ENCODE measurements around the gene BCAN. TPM values are rescaled to one million over a fixed set of nuclear protein-coding genes. Genes with fewer than 3 reads are reported as not detected.

The BCAN gene
- total and polyA plus RNA-seq, 2 experiments from 2014 or later, result 2.3 to 5.5 TPM

DNA sequence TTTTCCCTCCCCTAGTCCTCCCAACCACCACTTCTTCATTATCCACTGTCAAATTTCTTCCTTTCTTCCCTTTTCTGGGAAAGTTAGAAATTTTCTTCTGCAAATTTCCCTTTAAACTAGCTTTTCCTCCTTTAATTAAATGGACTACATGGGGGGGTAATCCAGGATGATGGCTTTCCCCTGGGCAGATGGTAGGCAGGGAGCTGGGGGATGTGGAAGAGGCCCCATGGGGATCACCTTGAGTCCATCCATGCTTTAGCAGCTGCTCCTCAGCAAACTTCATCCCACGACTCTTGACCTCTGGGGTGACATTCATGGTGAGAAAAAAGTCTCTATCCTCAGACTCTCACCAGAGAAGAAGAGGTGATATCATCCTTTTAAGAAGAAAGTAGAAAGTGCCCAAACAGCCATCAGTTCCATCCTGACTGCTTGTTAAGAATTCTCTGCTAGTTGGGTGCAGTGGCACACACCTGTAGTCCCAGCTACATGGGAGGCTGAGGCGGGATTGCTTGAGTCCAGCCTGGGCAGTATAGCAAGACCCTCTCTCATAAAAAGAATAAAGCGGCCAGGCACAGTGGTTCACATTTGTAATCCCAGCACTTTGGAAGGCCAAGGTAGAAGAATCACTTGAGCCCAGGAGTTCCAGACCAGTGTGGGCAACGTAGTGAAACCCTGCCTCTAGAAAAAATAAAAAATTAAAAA is 43.0 kb upstream of the BCAN start:
- H3K4me3 Mint-ChIP-seq, result no peak overlapping the region; the same call in 2 of the 3 replicates
- Histone ChIP-seq H3K36me3 (ENCODE audit: insufficient read depth) (peaks cover 23% of the 10 kb centered on the region), H2AFZ (no peak overlapping the region), H3K4me1 (ENCODE audit: insufficient read depth) (no peaks in the 10 kb centered on the region; the same call in 1 of the 2 replicates), H3K27ac (ENCODE audit: low read depth) (no peak overlapping the region), H3K79me2 (replicated peaks; ENCODE audit: insufficient read depth) (peaks cover 27% of the 10 kb centered on the region), H3K27me3 (ENCODE audit: insufficient read depth) (no peaks in the 10 kb centered on the region), H3K9me2 (ENCODE audit: insufficient read depth) (no peaks in the 10 kb centered on the region), H3K4me2 (no peak overlapping the region), H4K20me1 (replicated peaks; ENCODE audit: insufficient read depth) (peaks cover 13% of the 10 kb centered on the region), H3F3A (replicated peaks; ENCODE audit: low read depth) (peaks cover 50% of the 10 kb centered on the region), H3K4me3 (no peak overlapping the region)
- H3K4me1 Mint-ChIP-seq, result peaks cover 13% of the 10 kb centered on the region
- ATAC-seq, result no peak
- no peak for TF ChIP-seq CREB1 (CRISPR knock-in tag; IDR thresholded peaks at IDR 0.05; ENCODE audit: low read depth)
- TF ChIP-seq JUNB (IDR thresholded peaks at IDR 0.05; ENCODE audit: unreplicated experiment), result no peak
- TF ChIP-seq ZNF331 (CRISPR knock-in tag; IDR thresholded peaks at IDR 0.05; ENCODE audit: low read depth), result no peak
- no peak for TF ChIP-seq NANOG (IDR thresholded peaks at IDR 0.05; ENCODE audit: borderline replicate concordance)
- TF ChIP-seq, protein P1, sequence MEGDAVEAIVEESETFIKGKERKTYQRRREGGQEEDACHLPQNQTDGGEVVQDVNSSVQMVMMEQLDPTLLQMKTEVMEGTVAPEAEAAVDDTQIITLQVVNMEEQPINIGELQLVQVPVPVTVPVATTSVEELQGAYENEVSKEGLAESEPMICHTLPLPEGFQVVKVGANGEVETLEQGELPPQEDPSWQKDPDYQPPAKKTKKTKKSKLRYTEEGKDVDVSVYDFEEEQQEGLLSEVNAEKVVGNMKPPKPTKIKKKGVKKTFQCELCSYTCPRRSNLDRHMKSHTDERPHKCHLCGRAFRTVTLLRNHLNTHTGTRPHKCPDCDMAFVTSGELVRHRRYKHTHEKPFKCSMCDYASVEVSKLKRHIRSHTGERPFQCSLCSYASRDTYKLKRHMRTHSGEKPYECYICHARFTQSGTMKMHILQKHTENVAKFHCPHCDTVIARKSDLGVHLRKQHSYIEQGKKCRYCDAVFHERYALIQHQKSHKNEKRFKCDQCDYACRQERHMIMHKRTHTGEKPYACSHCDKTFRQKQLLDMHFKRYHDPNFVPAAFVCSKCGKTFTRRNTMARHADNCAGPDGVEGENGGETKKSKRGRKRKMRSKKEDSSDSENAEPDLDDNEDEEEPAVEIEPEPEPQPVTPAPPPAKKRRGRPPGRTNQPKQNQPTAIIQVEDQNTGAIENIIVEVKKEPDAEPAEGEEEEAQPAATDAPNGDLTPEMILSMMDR (conservative IDR thresholded peaks at IDR 0.05; ENCODE audit: low read depth in 2 of 2), result no peak
- TF ChIP-seq, protein P2, sequence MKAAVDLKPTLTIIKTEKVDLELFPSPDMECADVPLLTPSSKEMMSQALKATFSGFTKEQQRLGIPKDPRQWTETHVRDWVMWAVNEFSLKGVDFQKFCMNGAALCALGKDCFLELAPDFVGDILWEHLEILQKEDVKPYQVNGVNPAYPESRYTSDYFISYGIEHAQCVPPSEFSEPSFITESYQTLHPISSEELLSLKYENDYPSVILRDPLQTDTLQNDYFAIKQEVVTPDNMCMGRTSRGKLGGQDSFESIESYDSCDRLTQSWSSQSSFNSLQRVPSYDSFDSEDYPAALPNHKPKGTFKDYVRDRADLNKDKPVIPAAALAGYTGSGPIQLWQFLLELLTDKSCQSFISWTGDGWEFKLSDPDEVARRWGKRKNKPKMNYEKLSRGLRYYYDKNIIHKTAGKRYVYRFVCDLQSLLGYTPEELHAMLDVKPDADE (IDR thresholded peaks at IDR 0.05), result no peak
- no peak for TF ChIP-seq POLR2AphosphoS5 (IDR thresholded peaks at IDR 0.05; ENCODE audit: low read depth)
- TF ChIP-seq STAT1 (IDR thresholded peaks at IDR 0.05; ENCODE audit: unreplicated experiment), result no peak
- no peak for TF ChIP-seq EZH2phosphoT487 (IDR thresholded peaks at IDR 0.05; ENCODE audit: unreplicated experiment)
- TF ChIP-seq ZNF114 (CRISPR knock-in tag; IDR thresholded peaks at IDR 0.05), result no peak
- TF ChIP-seq EZH2 (IDR thresholded peaks at IDR 0.05; ENCODE audit: low read depth, unreplicated experiment), result no peak
- TF ChIP-seq, protein P3, sequence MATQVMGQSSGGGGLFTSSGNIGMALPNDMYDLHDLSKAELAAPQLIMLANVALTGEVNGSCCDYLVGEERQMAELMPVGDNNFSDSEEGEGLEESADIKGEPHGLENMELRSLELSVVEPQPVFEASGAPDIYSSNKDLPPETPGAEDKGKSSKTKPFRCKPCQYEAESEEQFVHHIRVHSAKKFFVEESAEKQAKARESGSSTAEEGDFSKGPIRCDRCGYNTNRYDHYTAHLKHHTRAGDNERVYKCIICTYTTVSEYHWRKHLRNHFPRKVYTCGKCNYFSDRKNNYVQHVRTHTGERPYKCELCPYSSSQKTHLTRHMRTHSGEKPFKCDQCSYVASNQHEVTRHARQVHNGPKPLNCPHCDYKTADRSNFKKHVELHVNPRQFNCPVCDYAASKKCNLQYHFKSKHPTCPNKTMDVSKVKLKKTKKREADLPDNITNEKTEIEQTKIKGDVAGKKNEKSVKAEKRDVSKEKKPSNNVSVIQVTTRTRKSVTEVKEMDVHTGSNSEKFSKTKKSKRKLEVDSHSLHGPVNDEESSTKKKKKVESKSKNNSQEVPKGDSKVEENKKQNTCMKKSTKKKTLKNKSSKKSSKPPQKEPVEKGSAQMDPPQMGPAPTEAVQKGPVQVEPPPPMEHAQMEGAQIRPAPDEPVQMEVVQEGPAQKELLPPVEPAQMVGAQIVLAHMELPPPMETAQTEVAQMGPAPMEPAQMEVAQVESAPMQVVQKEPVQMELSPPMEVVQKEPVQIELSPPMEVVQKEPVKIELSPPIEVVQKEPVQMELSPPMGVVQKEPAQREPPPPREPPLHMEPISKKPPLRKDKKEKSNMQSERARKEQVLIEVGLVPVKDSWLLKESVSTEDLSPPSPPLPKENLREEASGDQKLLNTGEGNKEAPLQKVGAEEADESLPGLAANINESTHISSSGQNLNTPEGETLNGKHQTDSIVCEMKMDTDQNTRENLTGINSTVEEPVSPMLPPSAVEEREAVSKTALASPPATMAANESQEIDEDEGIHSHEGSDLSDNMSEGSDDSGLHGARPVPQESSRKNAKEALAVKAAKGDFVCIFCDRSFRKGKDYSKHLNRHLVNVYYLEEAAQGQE (IDR thresholded peaks at IDR 0.05; ENCODE audit: unreplicated experiment), result no peak
- TF ChIP-seq, protein P4, sequence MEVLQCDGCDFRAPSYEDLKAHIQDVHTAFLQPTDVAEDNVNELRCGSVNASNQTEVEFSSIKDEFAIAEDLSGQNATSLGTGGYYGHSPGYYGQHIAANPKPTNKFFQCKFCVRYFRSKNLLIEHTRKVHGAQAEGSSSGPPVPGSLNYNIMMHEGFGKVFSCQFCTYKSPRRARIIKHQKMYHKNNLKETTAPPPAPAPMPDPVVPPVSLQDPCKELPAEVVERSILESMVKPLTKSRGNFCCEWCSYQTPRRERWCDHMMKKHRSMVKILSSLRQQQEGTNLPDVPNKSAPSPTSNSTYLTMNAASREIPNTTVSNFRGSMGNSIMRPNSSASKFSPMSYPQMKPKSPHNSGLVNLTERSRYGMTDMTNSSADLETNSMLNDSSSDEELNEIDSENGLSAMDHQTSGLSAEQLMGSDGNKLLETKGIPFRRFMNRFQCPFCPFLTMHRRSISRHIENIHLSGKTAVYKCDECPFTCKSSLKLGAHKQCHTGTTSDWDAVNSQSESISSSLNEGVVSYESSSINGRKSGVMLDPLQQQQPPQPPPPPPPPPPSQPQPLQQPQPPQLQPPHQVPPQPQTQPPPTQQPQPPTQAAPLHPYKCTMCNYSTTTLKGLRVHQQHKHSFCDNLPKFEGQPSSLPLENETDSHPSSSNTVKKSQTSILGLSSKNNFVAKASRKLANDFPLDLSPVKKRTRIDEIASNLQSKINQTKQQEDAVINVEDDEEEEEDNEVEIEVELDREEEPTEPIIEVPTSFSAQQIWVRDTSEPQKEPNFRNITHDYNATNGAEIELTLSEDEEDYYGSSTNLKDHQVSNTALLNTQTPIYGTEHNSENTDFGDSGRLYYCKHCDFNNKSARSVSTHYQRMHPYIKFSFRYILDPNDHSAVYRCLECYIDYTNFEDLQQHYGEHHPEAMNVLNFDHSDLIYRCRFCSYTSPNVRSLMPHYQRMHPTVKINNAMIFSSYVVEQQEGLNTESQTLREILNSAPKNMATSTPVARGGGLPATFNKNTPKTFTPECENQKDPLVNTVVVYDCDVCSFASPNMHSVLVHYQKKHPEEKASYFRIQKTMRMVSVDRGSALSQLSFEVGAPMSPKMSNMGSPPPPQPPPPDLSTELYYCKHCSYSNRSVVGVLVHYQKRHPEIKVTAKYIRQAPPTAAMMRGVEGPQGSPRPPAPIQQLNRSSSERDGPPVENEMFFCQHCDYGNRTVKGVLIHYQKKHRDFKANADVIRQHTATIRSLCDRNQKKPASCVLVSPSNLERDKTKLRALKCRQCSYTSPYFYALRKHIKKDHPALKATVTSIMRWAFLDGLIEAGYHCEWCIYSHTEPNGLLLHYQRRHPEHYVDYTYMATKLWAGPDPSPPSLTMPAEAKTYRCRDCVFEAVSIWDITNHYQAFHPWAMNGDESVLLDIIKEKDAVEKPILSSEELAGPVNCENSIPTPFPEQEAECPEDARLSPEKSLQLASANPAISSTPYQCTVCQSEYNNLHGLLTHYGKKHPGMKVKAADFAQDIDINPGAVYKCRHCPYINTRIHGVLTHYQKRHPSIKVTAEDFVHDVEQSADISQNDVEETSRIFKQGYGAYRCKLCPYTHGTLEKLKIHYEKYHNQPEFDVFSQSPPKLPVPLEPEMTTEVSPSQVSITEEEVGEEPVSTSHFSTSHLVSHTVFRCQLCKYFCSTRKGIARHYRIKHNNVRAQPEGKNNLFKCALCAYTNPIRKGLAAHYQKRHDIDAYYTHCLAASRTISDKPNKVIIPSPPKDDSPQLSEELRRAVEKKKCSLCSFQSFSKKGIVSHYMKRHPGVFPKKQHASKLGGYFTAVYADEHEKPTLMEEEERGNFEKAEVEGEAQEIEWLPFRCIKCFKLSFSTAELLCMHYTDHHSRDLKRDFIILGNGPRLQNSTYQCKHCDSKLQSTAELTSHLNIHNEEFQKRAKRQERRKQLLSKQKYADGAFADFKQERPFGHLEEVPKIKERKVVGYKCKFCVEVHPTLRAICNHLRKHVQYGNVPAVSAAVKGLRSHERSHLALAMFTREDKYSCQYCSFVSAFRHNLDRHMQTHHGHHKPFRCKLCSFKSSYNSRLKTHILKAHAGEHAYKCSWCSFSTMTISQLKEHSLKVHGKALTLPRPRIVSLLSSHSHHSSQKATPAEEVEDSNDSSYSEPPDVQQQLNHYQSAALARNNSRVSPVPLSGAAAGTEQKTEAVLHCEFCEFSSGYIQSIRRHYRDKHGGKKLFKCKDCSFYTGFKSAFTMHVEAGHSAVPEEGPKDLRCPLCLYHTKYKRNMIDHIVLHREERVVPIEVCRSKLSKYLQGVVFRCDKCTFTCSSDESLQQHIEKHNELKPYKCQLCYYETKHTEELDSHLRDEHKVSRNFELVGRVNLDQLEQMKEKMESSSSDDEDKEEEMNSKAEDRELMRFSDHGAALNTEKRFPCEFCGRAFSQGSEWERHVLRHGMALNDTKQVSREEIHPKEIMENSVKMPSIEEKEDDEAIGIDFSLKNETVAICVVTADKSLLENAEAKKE (CRISPR knock-in tag; IDR thresholded peaks at IDR 0.05), result no peak
- H3K27ac Mint-ChIP-seq, result no peak overlapping the region
- DNase-seq (ENCODE audit: low spot score), result no peak
- H3K36me3 Mint-ChIP-seq (ENCODE audit: low read depth), result peaks cover 57% of the 10 kb centered on the region
- H3K27me3 Mint-ChIP-seq (ENCODE audit: insufficient read depth, low read depth, poor library complexity), result peaks cover 10% of the 10 kb centered on the region
- H3K9me3 Mint-ChIP-seq, result no peaks in the 10 kb centered on the region

All from GM23338 (cell line).